Naive thymus-derived CD4-positive, alpha-beta T cell (primary cell): ENCODE results near the gene LGR4. TPM values are rescaled to one million over a fixed set of nuclear protein-coding genes. Genes with fewer than 3 reads are reported as not detected.

Experiments used
- ATAC-seq: fragments of 150-1000 bp; cut with Tn5 transposase; 2 replicates; pipeline ENCODE4 v1.10.0; 2021; ENCODE audit warnings: mild to moderate bottlenecking, moderate library complexity
- CTCF ChIA-PET: fragments of 350-600 bp; sonication (Branson Sonifier 250); formaldehyde crosslinking; loops from one replicate; lab custom pipeline; 2021; ENCODE audit warnings: antibody characterized with exemption; lab: Charles Lee
- POLR2A ChIA-PET: fragments of 350-600 bp; sonication (Branson Sonifier 250); formaldehyde crosslinking; loops from one replicate; lab custom pipeline; 2021; ENCODE audit warnings: antibody characterized with exemption, inconsistent platforms; lab: Charles Lee
- DNase-seq, 9 donors: peaks; one replicate each; pipeline versions ENCODE4 v3.0.0 to v3.0.0-alpha.2; 2020 to 2022; ENCODE audit warnings: mixed read lengths in 1 of 9
- H3K27ac ChIP-seq: one replicate; pipeline ENCODE4 v1.7.0; 2013; ENCODE audit warnings: mild to moderate bottlenecking, low read depth, low read length, moderate library complexity
- H3K27me3 ChIP-seq, 2 donors: one replicate each; pipeline ENCODE4 v1.7.0; 2013; ENCODE audit warnings: low read length in 2 of 2, mild to moderate bottlenecking in 2 of 2, moderate library complexity in 2 of 2; ENCODE audit not compliant: control insufficient read depth in 2 of 2, insufficient read depth in 2 of 2
- H3K36me3 ChIP-seq, 3 experiments: 1 replicate in 2 of 3; 2 replicates in 1 of 3; pipeline ENCODE4 v1.7.0; 2013; ENCODE audit warnings: low read length in 3 of 3, mild to moderate bottlenecking in 3 of 3, moderate library complexity in 1 of 3; ENCODE audit not compliant: insufficient read depth in 3 of 3, control insufficient read depth in 2 of 3
- H3K4me1 ChIP-seq, 2 donors: one replicate each; pipeline ENCODE4 v1.7.0; 2013; ENCODE audit warnings: low read length in 2 of 2, mild to moderate bottlenecking in 2 of 2, moderate library complexity in 1 of 2; ENCODE audit not compliant: control insufficient read depth in 2 of 2, insufficient read depth in 2 of 2
- H3K4me3 ChIP-seq: 2 replicates; pipeline ENCODE4 v1.7.0; 2013; ENCODE audit warnings: mild to moderate bottlenecking, low read length
- H3K9me3 ChIP-seq, 3 experiments: 1 replicate in 2 of 3; 2 replicates in 1 of 3; pipeline ENCODE4 v1.7.0; 2013; ENCODE audit warnings: low read length in 3 of 3; ENCODE audit not compliant: control insufficient read depth in 2 of 3
- H3K27ac Mint-ChIP-seq, 9 donors: one replicate each; pipeline ENCODE4 v1.8.0; 2020 to 2022; ENCODE audit warnings: mixed read lengths in 9 of 9, mild to moderate bottlenecking in 8 of 9, moderate library complexity in 5 of 9, inconsistent platforms in 2 of 9
- H3K27me3 Mint-ChIP-seq, 5 donors: one replicate each; pipeline ENCODE4 v1.8.0; 2021 to 2022; ENCODE audit warnings: mixed read lengths in 5 of 5, mild to moderate bottlenecking in 1 of 5
- H3K36me3 Mint-ChIP-seq, 5 donors: one replicate each; pipeline ENCODE4 v1.8.0; 2020 to 2022; ENCODE audit warnings: mixed read lengths in 5 of 5, mild to moderate bottlenecking in 3 of 5, inconsistent platforms in 1 of 5
- H3K4me1 Mint-ChIP-seq, 7 donors: one replicate each; pipeline ENCODE4 v1.8.0; 2020 to 2022; ENCODE audit warnings: mixed read lengths in 7 of 7, mild to moderate bottlenecking in 3 of 7, inconsistent platforms in 1 of 7
- H3K4me3 Mint-ChIP-seq, 10 donors: one replicate each; pipeline ENCODE4 v1.8.0; 2020 to 2022; ENCODE audit warnings: mild to moderate bottlenecking in 10 of 10, mixed read lengths in 10 of 10, moderate library complexity in 6 of 10, inconsistent platforms in 2 of 10
- H3K9me3 Mint-ChIP-seq, 11 donors: one replicate each; pipeline ENCODE4 v1.8.0; 2020 to 2022; ENCODE audit warnings: mixed read lengths in 11 of 11, mild to moderate bottlenecking in 4 of 11, inconsistent platforms in 1 of 11, moderate library complexity in 1 of 11
- intact Hi-C, 2 donors: fragments of 100-400 bp; cut with micrococcal nuclease; formaldehyde crosslinking; loops; one replicate each; pipeline ENCODE4 v1.15.1; 2023
- polyA plus RNA-seq, 2 donors: library from polyadenylated mRNA; unstranded; fragments of 300-500 nt; fragmentation: Illumina TruSeq; gene quantifications; one replicate each; pipeline ENCODE4 v1.2.3, GENCODE V29; 2021
- total RNA-seq, 6 experiments: library from RNA in 5 of 6; stranded (reverse) in 5 of 6; gene quantifications; 1 replicate in 5 of 6; 2 replicates in 1 of 6; pipeline ENCODE4 v1.2.3 and lab custom pipeline; 2021 to 2026

Gene LGR4
- total and polyA plus RNA-seq, 7 experiments from 2014 or later: 0.05 to 1.5 (median 0.49) TPM

DNA sequence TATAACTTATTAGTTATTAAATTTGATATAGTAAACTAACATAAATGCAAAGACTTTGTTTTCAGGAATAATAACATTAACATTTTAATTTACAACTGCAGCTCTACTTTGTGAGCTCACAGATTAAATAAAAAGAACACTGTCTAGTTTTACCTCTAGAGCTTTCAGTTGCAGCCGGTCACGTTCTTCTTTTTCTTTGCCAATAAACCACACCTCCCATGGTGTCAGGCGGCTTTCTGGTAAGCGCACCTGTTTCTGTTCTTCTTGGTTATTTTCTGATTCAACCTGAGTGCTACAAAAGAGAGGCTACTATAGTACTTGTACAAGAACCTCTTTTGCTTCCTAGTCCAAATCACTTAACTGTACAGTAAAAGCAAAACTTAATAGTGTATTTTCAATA is 115.3 kb downstream of the LGR4 start:
- Mint-ChIP-seq H3K4me1 (peaks cover 7 to 36% (median 15%) of the 10 kb centered on the region in 7 donors), H3K27ac (no peak overlapping the region), H3K36me3 (no peaks in the 10 kb centered on the region), H3K4me3 (no peak overlapping the region), H3K27me3 (no peaks in the 10 kb centered on the region), H3K9me3 (no peaks in the 10 kb centered on the region)
- H3K36me3 ChIP-seq: no peaks in the 10 kb centered on the region
- no peak for DNase-seq
- no peak overlapping the region for H3K27ac ChIP-seq
- POLR2A ChIA-PET: no interaction called here
- CTCF ChIA-PET: no interaction called here
- H3K4me1 ChIP-seq: peaks cover 3 to 4% of the 10 kb centered on the region in 2 donors
- H3K9me3 ChIP-seq: no peaks in the 10 kb centered on the region
- no peak for ATAC-seq
- no peak overlapping the region for H3K4me3 ChIP-seq
- intact Hi-C loops: no loop called here
- H3K27me3 ChIP-seq: no peaks in the 10 kb centered on the region

DNA sequence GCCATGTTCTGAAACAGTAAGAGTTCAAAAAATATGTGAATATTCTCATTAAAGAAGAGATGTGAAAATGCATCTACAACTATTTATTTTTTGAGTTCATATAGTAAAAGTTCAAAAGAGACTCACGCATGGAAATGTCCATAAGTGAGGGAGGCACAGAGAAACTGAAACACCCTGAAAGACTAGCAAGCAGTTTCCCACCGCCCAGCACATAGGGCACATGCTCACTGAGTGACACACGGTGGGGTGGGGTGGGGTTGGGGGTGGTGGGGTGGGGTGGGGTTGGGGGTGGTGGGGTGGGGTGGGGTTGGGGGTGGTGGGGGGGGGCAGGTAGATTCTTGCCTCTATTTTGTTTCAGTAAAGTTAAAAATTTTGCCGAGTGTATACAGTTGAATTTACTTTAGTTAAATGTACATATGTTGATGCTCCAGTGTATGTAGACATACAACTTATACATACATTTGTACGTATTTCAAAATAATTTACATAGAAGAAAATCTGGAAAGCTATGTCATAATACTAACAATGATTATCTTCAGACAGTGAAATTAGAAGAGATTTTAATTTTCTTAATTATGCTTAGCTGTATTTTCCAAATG is 115.9 kb downstream of the LGR4 start:
- H3K4me1 ChIP-seq: no peaks in the 10 kb centered on the region
- no peaks in the 10 kb centered on the region for H3K36me3 Mint-ChIP-seq
- intact Hi-C loops: no loop called here
- H3K9me3 Mint-ChIP-seq: no peaks in the 10 kb centered on the region
- peaks cover 5 to 31% (median 11%) of the 10 kb centered on the region in 7 donors for H3K4me1 Mint-ChIP-seq
- no peak overlapping the region for H3K4me3 ChIP-seq
- no peak for ATAC-seq
- H3K9me3 ChIP-seq: no peaks in the 10 kb centered on the region
- no peak overlapping the region for H3K4me3 Mint-ChIP-seq
- DNase-seq: no peak
- ChIA-PET POLR2A (no interaction called here), CTCF (no interaction called here)
- H3K27ac Mint-ChIP-seq: no peak overlapping the region
- no peaks in the 10 kb centered on the region for H3K27me3 Mint-ChIP-seq
- no peaks in the 10 kb centered on the region for H3K36me3 ChIP-seq
- H3K27me3 ChIP-seq: no peaks in the 10 kb centered on the region
- H3K27ac ChIP-seq: no peak overlapping the region

DNA sequence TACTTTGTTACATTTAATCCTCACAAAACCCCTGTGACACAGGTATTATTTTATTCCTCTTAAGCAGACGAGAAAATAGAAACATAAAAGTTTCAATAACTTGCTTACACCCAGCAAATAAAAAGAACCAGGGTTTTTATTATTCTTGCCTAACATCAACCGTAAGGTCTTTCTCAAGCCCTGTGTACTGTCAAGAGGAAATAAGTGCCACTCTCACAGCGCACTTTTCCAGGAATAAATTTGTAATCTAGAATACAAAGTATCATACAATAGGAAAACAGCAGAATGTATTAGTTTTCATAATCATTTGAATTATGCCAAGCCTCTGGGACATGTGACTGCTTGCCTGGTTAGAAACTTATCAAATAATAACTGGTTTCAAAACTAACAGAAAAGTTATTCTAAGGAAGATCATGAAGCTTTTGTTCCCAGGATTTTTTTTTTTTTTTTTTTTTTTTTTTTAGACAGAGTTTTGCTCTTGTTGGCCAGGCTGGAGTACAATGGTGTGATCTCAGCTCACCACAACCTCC is 117.0 kb downstream of the LGR4 start:
- Histone ChIP-seq H3K9me3 (no peaks in the 10 kb centered on the region), H3K4me1 (no peaks in the 10 kb centered on the region), H3K4me3 (no peak overlapping the region), H3K27me3 (no peaks in the 10 kb centered on the region), H3K27ac (no peak overlapping the region), H3K36me3 (no peaks in the 10 kb centered on the region)
- DNase-seq: no peak
- no peak overlapping the region for H3K4me3 Mint-ChIP-seq
- peaks cover 0 to 22% (median 10%) of the 10 kb centered on the region in 7 donors for H3K4me1 Mint-ChIP-seq
- ATAC-seq: no peak
- no peak overlapping the region for H3K27ac Mint-ChIP-seq
- no peaks in the 10 kb centered on the region for H3K9me3 Mint-ChIP-seq
- CTCF ChIA-PET: no interaction called here
- no peaks in the 10 kb centered on the region for H3K27me3 Mint-ChIP-seq
- intact Hi-C loops: no loop called here
- H3K36me3 Mint-ChIP-seq: peaks cover 0 to 5% (median 0%) of the 10 kb centered on the region in 5 donors
- POLR2A ChIA-PET: no interaction called here

DNA sequence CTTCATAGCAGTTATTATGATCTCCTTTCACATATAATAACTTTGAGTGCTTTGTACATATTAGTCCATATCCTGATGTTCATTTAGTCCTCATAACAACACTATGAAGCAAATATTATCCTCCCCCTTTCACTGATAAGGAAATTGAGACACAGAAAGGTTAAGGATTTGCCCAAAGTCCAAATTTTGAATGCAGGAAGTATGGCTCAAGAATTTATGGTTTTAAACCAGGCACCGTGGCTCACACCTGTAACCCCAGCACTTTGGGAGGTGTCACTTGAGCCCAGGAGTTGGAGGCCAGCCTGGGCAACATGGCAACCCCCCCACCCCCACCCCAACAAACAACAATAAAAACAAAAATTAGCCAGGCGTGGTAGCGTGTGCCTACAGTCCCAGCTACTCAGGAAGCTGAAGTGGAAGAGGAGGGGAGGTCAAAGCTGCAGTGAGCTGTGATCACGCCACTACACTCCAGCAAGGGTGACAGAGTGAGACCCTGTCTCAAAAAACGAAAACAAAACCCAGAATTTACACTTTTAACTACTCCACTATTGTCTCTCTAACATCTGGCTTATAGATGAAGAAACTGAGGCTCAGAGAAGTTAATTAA is 118.1 kb downstream of the LGR4 start:
- Mint-ChIP-seq H3K4me3 (no peak overlapping the region), H3K27ac (no peak overlapping the region), H3K4me1 (peaks cover 0 to 16% (median 7%) of the 10 kb centered on the region in 7 donors), H3K27me3 (no peaks in the 10 kb centered on the region), H3K9me3 (no peaks in the 10 kb centered on the region), H3K36me3 (peaks cover 3 to 16% (median 5%) of the 10 kb centered on the region in 5 donors)
- ATAC-seq: no peak
- Histone ChIP-seq H3K27ac (no peak overlapping the region), H3K27me3 (no peaks in the 10 kb centered on the region), H3K4me1 (no peaks in the 10 kb centered on the region), H3K36me3 (no peaks in the 10 kb centered on the region), H3K4me3 (no peak overlapping the region), H3K9me3 (no peaks in the 10 kb centered on the region)
- intact Hi-C loops: no loop called here
- ChIA-PET POLR2A (no interaction called here), CTCF (no interaction called here)
- no peak for DNase-seq

DNA sequence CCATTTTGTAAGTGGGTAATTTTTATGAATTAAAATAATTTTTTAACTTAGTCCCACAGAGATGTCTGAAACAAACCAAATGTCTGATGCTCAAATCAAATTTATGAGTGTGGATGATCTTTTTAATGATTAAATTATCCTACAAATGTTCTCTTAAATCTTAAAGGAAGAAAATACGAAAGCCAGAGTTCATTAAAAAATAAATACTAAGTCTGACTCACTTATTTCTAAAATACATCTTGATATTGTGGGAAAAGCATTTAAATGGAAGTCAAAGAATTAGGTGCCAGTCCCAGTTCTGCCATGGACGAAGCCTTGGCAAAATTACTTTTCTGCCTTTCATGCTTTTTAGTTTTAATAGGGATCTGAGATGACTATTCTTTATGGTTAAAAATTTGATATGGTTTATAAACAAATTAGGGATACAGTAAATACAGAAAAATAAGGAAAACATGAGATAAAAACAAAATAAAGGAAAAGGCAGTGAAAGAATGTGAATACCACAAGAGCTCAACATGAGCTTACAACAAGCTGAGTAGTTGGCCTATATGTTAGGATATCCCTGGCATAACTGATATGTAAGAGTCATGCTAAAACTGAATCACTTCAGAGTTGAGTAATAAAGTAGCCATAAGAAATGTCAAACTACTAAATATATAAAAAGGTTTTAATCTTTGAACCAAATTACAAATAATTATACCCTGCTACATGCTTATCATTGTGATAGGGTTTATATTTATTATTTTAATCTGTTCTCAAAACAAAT is 118.8 kb downstream of the LGR4 start:
- Histone ChIP-seq H3K27ac (no peak overlapping the region), H3K36me3 (no peaks in the 10 kb centered on the region), H3K9me3 (no peaks in the 10 kb centered on the region), H3K4me3 (no peak overlapping the region), H3K4me1 (no peaks in the 10 kb centered on the region), H3K27me3 (no peaks in the 10 kb centered on the region)
- H3K27ac Mint-ChIP-seq: no peak overlapping the region
- no peaks in the 10 kb centered on the region for H3K27me3 Mint-ChIP-seq
- intact Hi-C loops: no loop called here
- peaks cover 3 to 16% (median 5%) of the 10 kb centered on the region in 5 donors for H3K36me3 Mint-ChIP-seq
- ChIA-PET POLR2A (no interaction called here), CTCF (no interaction called here)
- H3K4me3 Mint-ChIP-seq: no peak overlapping the region
- peaks cover 0 to 11% (median under 1%) of the 10 kb centered on the region in 7 donors for H3K4me1 Mint-ChIP-seq
- DNase-seq: no peak
- ATAC-seq: no peak
- no peaks in the 10 kb centered on the region for H3K9me3 Mint-ChIP-seq

DNA sequence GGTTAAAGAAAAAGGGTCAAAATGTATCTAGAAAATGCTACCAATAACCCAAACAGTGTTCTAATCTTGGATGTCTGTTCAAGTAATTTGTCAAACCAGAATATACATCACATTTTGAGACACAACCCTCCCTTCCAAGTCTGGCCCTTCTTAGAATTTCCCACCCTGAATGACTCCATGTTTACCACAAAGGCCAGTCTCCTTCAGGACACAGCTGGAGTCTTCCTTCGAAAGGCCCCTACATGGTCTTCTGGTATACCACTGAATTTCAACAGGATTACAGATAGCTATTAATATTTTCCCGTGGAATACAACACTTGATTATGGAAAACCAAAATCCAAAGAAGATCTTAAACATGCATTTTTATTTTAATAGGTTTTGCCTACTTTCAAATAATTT is 119.8 kb downstream of the LGR4 start:
- DNase-seq (no peak), ATAC-seq (no peak)
- ChIA-PET POLR2A (no interaction called here), CTCF (no interaction called here)
- Histone ChIP-seq H3K9me3 (no peaks in the 10 kb centered on the region), H3K4me3 (no peak overlapping the region), H3K4me1 (no peaks in the 10 kb centered on the region), H3K36me3 (no peaks in the 10 kb centered on the region), H3K27me3 (no peaks in the 10 kb centered on the region), H3K27ac (no peak overlapping the region)
- H3K4me3 Mint-ChIP-seq: no peak overlapping the region
- no peak overlapping the region for H3K27ac Mint-ChIP-seq
- peaks cover 0 to 3% (median 0%) of the 10 kb centered on the region in 7 donors for H3K4me1 Mint-ChIP-seq
- H3K9me3 Mint-ChIP-seq: no peaks in the 10 kb centered on the region
- intact Hi-C loops: no loop called here
- H3K36me3 Mint-ChIP-seq: peaks cover 5 to 21% (median 7%) of the 10 kb centered on the region in 5 donors
- H3K27me3 Mint-ChIP-seq: no peaks in the 10 kb centered on the region
